ENCODE data around the gene ZNF423.

ZNF423 gene

GRCh38 chr16:49750341-49751000 is 105.4 kb downstream of the ZNF423 start:
- DNase-seq (ENCODE audit: low read depth), result no peak

DNA sequence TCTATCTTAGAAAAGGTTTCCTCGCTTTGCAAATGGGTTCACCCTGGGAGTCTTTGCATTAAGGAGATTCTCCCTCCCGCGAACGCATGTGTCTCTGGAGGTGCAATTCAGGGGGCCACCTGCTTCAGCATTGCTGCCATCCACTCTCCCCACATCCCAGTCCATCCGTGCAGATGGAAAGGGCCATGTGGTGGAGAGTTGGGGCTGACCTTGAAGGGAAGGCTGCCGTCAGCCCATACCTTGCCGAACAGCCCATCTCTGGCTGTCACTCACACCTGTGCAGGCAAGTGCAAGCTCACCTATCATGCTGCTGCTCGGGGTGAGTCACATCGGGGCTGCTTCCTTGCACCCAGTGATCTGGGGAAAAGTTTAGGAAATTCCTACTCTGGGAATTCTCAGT is 106.1 kb downstream of the ZNF423 start:
- no peak for DNase-seq (ENCODE audit: low read depth)

DNA sequence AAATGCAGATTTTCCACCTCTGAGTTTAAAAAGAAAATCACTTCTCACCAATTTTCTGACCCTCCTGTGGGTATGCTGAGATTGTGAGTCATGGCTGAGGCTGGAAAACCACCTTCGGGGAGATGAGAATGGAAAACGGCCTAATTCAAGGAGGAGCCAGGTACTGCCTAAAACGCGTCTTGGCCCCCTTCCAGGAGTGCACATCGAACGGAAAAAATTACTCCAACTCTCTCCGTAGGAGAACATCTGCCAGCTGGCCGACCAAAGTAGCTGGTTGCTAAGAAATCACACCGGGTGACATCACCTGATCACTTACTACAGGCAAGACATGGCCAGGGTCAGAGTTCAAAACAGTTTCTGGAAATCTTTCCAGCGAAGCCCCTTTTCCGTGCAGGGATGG is 107.6 kb downstream of the ZNF423 start:
- no peak for DNase-seq (ENCODE audit: low read depth)

- no peak for DNase-seq (ENCODE audit: low read depth)
Observed at GRCh38 chr16:49747654-49748053, 108.3 kb downstream of the ZNF423 start.

DNA sequence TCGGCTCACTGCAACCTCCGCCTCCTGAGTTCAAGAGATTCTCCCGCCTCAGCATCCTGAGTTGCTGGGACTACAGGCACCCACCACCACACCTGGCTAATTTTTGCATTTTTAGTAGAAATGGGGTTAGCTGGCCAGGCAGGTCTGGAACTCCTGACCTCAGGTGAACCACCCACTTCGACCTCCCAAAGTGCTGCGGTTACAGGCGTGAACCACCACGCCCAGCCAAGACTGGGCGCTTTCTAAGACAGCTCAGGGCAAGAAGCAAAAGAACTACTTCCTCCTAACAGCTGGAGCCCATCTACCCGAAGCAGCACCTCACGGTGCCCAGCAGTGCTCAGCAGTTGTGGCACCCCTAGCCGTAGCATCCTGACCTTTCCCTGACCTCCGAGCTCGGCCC is 109.4 kb downstream of the ZNF423 start:
- no peak for DNase-seq (ENCODE audit: low read depth)

- DNase-seq (ENCODE audit: low read depth), result no peak
Observed at GRCh38 chr16:49745311-49745747, 110.6 kb downstream of the ZNF423 start.

DNA sequence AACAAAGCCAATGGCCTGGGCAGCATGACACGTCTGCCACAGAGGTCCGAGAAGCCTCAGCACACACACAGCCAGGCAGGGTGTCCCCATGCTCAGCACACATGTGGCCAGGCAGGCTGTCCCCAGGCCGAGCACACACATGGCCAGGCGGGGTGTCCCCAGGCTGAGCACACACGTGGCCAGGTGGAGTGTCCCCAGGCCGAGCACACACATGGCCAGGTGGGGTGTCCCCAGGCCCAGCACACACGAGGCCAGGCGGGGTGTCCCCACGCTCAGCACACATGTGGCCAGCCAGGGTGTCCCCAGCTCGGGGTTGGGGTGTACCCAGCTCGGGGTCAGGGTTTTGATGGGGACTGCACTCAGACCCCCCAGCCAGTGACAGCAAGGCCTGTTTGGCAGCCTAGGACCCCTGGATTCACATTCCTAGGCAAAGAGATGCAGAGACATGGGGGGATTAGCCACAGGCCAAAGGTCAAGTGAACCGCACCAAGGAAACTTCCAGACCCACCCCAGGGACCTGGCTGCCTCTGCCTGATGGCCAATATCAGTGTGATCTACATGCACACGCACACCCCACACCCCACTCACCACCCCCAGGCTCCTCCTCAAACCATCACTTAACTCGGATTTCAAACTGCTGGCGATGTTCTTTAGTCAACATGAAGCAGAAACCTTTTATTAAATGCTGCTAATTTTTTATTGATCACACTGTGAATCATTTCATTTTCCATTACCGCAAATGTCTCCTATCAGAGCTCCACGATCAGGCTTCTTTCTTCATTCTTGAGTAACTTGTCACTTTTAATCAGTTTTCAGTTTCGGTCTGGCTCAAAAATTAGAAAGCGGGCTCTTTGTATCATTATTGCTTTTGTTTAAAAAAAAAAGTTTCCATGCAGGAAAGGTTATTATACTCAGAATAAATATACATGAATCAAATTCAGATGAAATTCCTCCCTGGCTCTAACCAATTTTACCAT is 111.4 kb downstream of the ZNF423 start:
- no peak for DNase-seq (ENCODE audit: low read depth)

DNA sequence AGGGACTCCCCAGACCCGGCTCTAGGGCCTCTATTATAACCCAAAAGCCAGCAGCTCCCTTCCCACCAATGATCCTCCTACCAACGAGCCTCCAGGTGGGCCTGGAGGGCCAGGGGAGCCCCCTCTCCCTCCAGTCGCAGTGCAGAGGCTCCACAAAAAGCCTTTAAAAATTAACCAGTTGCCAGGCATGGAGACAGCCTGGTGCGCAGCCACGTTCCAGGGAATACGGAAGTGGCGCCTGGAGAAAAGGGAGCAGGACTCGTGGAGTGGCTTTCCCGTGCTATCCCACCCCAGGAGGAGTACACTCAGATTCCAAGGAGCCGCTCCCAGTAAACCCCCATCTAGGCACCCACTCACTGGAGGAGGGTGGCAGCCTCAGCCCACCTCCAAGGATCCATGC is 112.3 kb downstream of the ZNF423 start:
- no peak for DNase-seq (ENCODE audit: low read depth)

GRCh38 chr16:49743203-49743464 is 112.8 kb downstream of the ZNF423 start:
- DNase-seq (ENCODE audit: low read depth), result no peak

GRCh38 chr16:49742428-49743202 is 113.3 kb downstream of the ZNF423 start:
- DNase-seq (ENCODE audit: low read depth), result no peak

DNA sequence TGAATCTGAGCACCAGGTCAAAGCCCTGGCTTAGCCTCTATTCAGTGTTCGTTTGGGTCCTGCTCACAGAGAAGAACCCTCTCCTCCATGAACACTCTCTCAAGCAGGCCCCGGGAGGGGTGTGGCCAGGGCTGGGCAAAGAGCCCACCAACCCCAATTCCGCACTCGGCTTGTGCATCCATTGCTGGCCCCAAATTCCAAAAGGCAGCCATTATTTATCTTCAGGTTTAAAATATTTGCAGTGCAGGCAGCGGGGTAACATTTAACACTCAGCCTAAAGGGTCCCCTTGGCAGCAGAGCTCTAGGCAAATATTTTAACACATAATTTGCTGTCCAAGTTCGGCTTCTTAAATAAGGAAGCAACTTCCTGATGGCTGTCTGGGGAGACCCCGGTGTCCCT is 115.7 kb downstream of the ZNF423 start:
- DNase-seq (ENCODE audit: low read depth), result no peak

DNA sequence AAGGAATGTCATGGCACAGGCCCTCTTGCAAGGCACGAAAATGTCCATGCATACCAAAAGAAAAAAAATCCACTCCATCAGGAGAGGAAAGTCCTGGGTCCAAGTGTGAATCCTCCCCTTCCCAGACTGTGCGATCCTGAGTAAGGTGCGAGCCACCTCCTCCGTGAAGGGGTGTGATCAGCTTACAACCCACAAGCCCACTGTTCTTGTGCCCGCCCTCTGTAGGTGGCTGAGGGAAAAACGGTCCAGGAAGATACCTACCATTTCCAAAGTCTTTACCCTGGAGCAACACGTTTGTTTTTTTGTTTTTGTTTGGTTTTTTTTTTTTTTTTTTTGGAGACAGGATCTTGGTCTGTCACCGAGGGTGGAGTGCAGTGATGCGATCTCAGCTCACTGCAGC is 116.5 kb downstream of the ZNF423 start:
- DNase-seq (ENCODE audit: low read depth), result no peak

GRCh38 chr16:49738832-49739231 is 117.1 kb downstream of the ZNF423 start:
- DNase-seq (ENCODE audit: low read depth), result no peak

DNA sequence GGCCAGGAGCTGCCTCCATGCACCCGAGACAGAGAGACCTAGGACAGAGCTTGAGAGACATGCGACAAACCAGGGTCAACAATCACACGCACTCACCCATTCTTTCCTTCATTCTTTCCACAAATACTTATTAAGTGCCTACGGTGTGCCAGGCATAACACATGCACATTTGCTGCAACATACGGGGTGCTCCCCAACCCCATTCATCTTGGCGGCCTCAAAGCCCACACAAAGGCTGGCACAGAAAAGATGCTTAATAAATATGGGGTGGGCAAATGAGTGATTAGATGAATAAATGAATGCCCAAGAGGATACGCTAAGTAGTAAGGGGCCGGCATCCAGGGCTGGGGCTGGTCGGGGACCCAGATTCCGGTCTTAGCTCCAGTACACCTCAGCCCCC is 117.9 kb downstream of the ZNF423 start:
- DNase-seq (ENCODE audit: low read depth), result no peak

DNA sequence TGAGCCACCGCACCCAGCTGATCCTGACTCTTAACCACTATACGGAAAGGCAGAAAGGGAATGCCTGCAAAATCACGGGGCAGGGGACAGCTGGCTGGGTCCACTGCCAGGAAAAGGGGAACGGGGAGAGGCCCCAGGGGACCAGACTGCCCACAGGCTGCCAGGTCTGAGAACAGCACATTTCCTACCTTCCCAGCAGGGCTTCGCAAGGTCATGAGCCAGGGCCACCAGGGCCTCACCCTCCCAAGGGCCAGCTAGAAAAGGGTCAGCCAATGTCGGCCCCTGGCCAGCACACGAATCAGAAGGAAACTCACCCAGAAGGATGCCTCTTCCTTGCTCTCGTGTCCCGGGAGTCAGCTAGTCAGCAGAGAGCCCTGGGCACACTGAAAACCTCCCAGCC is 118.4 kb downstream of the ZNF423 start:
- no peak for DNase-seq (ENCODE audit: low read depth)

GRCh38 chr16:49734331-49734730 is 121.6 kb downstream of the ZNF423 start:
- no peak for DNase-seq (ENCODE audit: low read depth)

GRCh38 chr16:49733313-49734009 is 122.5 kb downstream of the ZNF423 start:
- no peak for DNase-seq (ENCODE audit: low read depth)

- no peak for DNase-seq (ENCODE audit: low read depth)
Observed at GRCh38 chr16:49731911-49732310, 124.0 kb downstream of the ZNF423 start.

GRCh38 chr16:49730772-49731171 is 125.1 kb downstream of the ZNF423 start:
- DNase-seq (ENCODE audit: low read depth), result no peak

GRCh38 chr16:49727611-49728010 is 128.3 kb downstream of the ZNF423 start:
- DNase-seq (ENCODE audit: low read depth), result no peak

DNA sequence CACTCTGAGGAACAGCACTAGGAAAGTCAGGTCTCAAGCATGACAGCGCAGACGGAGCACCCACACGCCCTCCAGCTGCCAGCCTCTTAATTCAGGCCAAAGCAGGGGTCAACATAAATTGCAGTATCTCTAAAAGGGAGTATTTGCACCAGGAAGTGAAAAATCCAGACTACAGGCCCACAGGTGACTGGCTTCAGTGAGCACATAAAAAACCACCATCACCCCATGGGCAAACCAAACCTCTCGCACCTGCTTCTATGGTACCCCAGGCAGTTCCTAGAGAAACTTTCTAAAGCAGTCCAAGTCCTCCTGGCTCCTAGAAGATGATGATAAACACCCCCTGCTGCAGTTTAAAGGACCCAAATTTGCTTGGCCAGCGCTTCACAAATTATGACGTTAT is 129.8 kb downstream of the ZNF423 start:
- no peak for DNase-seq (ENCODE audit: low read depth)

DNA sequence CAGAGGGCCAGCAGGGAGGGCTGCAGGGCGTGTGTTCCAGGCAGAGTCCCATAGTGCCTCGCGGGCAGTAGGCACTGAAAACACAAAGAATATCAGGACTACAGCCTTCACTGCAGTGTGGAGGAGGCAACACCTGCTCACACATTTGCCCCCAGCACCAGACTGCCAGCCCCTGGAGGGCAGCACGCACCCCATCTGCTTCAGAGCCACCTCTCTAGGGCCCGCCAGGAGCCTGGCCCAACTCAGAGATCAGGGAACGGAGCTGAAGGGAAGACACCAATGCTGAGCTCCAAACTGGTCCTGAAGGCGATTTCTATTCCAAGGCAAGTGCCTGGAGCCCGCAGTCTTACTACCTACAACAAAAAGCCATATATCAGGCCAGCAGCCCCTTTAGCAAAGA is 130.3 kb downstream of the ZNF423 start:
- DNase-seq (ENCODE audit: low read depth), result no peak

Data from EH (cell line).